Stimulated activated CD4-positive, alpha-beta T cell treated with anti-CD3 and anti-CD28 coated beads, TNF-alpha, amount 100 ng/mL, for 4 hours (primary cell): ENCODE results near the gene BAIAP2.
A peak's percentile ranks its signal among the peaks of the same experiment; 100 is the strongest.

Experiments
- DNase-seq, 3 experiments: peaks; one replicate each; pipeline ENCODE4 v3.0.0-alpha.2; 2020; ENCODE audit warnings: low read depth in 3 of 3

BAIAP2 gene, protein sequence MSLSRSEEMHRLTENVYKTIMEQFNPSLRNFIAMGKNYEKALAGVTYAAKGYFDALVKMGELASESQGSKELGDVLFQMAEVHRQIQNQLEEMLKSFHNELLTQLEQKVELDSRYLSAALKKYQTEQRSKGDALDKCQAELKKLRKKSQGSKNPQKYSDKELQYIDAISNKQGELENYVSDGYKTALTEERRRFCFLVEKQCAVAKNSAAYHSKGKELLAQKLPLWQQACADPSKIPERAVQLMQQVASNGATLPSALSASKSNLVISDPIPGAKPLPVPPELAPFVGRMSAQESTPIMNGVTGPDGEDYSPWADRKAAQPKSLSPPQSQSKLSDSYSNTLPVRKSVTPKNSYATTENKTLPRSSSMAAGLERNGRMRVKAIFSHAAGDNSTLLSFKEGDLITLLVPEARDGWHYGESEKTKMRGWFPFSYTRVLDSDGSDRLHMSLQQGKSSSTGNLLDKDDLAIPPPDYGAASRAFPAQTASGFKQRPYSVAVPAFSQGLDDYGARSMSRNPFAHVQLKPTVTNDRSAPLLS

DNA sequence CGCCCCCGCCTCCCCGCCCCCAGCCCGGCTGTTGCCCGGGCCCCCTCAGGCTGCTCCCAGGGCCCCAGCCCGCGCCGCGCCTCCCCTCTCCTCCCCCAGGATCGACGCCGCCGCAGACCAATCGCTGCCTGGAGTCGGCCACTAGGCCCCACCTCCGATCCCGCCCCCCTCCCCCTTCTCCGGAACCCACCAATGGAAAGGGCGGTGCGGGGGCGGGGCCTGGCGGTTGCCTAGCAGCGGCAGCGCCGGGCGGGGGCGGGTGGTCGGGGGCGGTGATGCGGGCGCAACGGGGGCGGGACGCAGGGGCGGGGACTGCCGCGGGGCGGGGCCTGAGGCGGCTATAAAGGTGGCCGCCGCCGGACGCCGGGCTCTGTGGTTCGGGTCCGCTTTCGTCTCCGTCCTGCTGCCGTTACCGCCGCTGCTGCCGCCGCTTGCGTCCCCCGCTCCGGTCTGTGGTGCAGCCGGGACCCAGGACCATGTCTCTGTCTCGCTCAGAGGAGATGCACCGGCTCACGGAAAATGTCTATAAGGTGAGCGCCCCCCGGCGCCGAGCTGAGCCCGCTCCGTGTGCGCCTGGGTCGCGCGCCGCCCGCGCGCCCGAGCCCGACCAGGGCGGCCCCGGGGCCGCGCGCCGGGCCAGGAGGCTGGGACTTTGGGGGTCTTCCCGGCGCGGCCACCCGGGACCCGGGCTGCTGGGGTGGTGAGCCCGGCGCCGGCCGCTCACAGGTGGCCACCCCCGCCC, at the start of gene BAIAP2:
Gene BAIAP2 (plus strand): TSS at position 373 of the 742 bp plus-strand sequence. CDS start 104 bp downstream, at position 477.
- DNase-seq: peak; percentile 96 to 100 (median 99)

DNA sequence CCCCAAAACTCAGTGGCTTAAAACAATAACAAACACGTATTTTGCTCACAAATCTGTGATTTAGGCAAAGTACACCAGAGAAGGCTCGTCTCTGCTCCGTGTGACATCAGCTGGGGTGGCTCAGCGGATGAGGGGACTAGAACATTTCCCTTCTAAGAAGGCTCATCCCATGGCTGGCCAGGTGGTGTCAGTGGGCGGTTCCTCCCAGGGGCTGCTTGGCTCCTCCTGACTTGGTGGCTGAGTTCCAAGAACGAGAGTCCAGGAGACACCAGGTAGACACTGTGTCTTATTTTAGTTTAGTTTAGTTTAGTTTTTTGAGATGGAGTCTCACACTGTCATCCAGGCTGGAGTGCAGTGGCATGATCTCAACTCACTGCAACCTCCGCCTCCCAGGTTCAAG, 48.9 kb upstream of the BAIAP2 start:
- DNase-seq: no peak

GRCh38 chr17:80986816-80987475, 48.0 kb upstream of the BAIAP2 start:
- no peak for DNase-seq

- DNase-seq: no peak
These were observed 47.0 kb upstream of the BAIAP2 start for GRCh38 chr17:80987941-80988461.

- DNase-seq: no peak
These were observed 45.4 kb upstream of the BAIAP2 start for GRCh38 chr17:80989586-80989913.

DNA sequence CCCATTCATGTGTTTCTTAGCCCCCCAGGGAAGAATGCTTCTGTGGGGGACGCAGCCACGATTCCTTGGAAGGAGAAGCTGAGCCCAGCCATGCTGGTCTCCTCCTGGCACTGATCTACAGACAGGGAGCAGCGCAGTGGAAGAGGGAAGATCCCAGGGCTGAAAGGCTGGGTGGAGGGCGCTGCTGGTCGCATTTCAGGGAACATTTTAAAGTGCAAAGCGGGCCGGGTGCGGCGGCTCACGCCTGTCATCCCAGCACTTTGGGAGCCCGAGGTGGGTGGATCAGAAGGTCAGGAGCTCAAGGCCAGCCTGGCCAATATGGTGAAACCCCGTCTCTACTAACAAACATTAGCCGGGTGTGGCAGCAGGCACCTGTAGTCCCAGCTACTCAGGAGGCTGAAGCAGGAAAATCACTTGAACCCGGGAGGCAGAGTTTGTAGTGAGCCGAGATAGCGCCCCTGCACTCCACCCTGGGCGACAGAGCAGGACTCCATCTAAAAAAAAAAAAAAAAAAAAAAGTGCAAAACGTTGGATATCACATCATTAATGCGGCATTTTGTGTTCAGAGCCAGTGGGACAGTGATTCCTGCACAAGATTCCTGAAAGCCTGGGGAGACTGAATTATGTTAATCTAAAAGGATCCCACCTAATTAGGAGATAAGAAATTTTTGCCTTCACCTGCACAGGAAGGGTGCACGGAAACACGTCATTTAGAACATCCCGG, 43.9 kb upstream of the BAIAP2 start:
- no peak for DNase-seq

GRCh38 chr17:80991645-80992076, 43.3 kb upstream of the BAIAP2 start, which contains the start of gene CHMP6:
Gene CHMP6, plus strand, starts transcription at chr17:80991841. Its CDS starts 78 bp downstream, at chr17:80991919.
- DNase-seq: peak; percentile 45 to 64 (median 48)

DNA sequence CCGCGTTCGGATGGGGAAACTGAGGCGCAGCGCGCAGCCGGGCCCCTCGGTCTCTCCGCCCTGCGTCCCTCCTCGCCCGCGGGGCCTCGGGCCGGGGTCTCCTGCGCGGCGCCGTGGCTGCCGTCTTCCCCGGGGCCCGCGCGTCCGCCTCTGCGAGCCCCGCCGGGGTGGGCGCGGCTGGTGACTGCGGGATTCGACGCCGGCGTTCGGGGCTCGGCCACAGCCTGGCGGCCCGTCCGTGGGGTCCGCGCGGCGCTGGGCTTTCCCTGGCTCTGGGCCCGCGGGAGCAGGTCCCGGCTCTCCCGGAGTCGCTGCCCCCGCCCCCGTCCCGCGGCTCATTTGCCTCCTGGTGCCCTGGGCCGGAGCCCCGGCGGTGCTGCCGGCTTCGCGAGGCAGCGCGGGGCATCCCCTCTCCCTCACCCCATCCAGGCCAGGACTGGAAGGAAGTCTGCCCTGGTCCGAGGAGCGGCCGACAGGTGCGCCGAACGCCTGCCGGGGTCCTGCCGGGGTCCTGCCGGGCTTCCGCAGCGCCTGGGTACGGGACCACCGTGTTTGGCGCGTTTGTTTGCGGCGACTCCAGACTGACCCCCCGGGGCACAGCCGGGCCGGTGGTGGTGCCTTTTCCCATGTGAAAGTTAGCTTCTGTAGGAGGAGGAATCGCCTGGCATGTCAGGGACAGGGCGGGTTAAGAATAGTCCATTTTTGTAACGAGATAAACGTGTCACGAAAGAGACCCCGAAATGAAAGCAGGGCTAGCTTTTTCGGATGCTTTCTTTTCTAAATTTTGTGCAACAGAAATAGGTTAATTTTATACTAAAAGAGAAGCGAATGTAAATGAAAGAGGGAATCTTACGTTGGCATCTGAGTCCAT, 42.6 kb upstream of the BAIAP2 start:
- DNase-seq: no peak

- DNase-seq: no peak
These were observed 41.9 kb upstream of the BAIAP2 start for GRCh38 chr17:80992948-80993624.

- no peak for DNase-seq
These were observed 39.8 kb upstream of the BAIAP2 start for GRCh38 chr17:80995131-80995530.

DNA sequence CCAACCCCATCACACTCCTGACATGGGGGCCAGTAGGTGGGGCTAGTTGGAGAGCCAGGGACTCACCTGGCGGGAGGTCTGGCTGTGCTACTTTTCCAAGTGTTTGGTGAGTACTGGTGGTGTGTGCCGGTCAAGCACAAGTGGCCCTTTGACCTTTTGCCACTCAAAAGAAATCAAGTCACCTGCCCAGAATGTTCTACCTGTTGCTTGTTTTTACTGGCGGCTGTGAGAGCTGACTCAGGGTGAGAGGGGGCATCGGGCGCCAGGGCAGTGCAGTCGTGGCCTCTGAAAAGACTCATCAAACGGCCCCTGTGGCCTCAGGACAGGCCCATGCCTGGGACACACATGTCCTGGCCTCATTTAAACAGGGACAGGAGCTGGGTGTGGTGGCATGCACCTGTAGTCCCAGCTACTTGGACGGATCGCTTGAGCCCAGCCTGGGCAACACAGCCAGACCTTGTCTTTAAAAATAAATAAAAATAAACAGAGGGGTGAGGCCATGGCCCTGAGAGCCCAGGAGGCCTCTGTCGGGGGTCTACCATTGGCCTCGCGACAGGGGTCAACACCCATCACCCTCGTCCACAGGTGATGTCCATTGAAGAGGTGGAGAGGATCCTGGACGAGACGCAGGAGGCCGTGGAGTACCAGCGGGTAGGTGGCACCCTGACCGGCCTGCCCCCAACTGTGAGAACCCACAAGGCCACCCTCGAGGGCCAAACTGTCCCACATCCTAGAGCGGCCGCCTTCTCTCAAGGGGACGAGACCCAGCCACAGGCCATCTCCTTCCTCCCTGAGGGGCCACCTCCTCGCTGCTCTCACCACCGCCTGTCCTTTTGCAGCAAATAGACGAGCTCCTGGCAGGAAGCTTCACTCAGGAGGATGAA, 38.3 kb upstream of the BAIAP2 start:
- DNase-seq: no peak

- no peak for DNase-seq
These were observed 37.4 kb upstream of the BAIAP2 start for GRCh38 chr17:80997424-80998117.

GRCh38 chr17:80998118-80998747, 36.7 kb upstream of the BAIAP2 start:
- no peak for DNase-seq

DNA sequence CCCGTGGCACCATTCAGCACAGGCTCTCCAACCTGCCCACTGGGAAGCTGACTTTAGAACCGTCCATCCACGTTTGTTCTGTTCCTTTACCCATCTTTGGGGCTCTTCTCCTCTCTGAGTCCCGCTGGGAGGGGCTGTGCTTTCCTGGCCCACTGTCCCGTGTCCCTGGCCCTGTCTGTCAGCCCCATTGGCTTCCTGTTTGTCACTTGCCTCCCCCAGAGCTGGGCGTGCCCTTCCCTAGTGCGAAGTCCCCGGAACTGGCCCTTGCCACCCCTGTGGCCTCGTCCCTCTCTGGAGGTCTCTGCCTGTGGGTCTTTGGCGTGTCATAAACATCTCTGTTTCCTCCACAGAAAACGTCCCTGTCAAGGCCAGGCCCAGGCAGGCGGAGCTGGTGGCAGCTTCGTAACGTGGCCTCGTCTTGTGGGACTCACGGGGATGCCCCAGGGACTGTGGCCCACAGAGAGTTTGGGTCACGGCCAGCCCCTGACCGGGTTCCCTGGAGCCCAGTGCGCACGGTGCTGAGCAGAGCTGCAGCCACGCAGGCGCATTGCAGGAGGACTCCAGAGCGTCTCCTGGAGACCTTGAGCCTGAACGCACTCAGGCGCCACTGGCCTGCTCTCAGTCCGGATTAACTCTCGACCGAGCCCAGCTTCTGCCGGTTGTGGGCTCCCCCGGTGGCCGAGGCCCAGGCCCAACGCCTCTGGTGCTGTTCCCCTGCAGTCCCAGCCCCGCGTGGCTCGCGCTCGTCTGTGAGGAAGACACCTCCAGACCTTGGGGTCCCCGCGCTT, 36.0 kb upstream of the BAIAP2 start:
- no peak for DNase-seq

GRCh38 chr17:80999536-81000333, 35.2 kb upstream of the BAIAP2 start:
- DNase-seq: no peak

GRCh38 chr17:81000334-81000630, 34.7 kb upstream of the BAIAP2 start:
- no peak for DNase-seq
